Measurements from ENCODE around the gene MYPN. TPM values are rescaled to one million over a fixed set of nuclear protein-coding genes. Genes with fewer than 3 reads are reported as not detected.

MYPN gene
- total RNA-seq, 2 donors from 2014 or later: 1.5 to 1.8 TPM

DNA sequence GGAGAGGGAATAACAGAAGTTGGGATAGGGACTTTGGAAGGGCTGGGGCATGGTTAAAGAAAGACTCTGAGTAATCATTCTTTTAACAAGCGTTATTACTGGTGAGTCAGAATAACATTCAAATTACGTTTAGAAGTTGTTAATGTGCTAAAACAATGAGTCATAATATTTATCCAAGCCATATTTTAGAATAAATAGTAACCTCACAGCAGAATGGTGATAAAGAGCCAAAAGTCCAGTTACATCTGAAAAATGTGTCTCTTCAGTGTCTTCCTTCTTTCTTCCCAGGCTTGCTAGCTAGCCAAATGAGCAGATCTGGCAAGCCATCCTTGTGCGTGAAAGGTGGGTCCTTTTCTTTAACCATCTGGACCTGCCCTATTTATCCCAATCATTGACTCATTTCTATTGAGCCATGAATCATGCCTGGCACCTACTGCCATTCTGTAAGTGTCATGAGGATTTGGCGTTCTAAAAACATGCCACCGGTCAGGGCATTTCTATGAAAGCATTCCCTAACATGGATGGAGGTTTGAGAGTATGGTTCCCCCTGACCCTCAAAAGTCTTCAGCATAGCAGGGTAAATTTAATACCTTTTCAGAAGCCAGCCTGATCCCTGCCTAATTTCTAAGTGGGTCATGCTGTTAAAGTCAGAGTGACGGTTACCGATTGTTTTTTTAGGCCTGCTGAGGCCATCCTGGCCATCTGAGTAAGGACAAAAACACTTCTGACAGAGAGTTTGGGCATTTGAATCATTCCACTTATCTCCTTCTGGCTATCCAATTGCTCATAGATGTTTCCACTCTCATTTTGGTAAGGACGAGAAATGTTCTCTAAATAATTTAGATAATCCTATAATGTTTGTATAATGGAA is 26.9 kb downstream of the MYPN start:
- Histone ChIP-seq H3K4me1 (replicated peaks) (no peaks in the 10 kb centered on the region), H3K9me3 (no peaks in the 10 kb centered on the region), H3K27ac (no peak overlapping the region), H3K4me3 (no peak overlapping the region), H3K36me3 (no peaks in the 10 kb centered on the region), H3K27me3 (replicated peaks; ENCODE audit: insufficient read depth) (no peaks in the 10 kb centered on the region)
- TF ChIP-seq POLR2A (IDR thresholded peaks at IDR 0.05): no peak
- TF ChIP-seq, protein P1, sequence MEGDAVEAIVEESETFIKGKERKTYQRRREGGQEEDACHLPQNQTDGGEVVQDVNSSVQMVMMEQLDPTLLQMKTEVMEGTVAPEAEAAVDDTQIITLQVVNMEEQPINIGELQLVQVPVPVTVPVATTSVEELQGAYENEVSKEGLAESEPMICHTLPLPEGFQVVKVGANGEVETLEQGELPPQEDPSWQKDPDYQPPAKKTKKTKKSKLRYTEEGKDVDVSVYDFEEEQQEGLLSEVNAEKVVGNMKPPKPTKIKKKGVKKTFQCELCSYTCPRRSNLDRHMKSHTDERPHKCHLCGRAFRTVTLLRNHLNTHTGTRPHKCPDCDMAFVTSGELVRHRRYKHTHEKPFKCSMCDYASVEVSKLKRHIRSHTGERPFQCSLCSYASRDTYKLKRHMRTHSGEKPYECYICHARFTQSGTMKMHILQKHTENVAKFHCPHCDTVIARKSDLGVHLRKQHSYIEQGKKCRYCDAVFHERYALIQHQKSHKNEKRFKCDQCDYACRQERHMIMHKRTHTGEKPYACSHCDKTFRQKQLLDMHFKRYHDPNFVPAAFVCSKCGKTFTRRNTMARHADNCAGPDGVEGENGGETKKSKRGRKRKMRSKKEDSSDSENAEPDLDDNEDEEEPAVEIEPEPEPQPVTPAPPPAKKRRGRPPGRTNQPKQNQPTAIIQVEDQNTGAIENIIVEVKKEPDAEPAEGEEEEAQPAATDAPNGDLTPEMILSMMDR (IDR thresholded peaks at IDR 0.05): no peak
- no peak for TF ChIP-seq POLR2AphosphoS5 (IDR thresholded peaks at IDR 0.05)
- DNase-seq (ENCODE audit: low spot score): no peak
- WGBS: 55% methylated on average over 8 of the region's 8 CpGs
- intact Hi-C loops (cut with DNase I): no loop called here

DNA sequence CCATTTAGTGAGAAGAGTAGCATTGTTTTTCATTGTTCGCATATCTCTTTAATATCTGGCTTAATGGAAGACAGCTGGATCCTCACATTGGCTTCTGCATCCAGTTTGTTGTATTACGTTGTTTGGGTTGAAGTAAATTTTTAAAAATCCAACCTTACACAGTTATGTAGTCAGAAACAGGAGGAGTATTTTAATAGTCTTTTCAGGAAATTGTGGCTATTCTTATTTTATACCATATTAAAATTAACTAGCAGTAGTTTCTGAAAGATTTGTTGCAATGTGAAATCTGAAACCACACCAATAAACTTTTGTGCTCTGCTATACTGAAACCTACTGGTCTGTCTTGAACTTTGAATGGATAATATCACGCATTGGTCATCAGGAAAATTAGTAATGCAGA is 27.9 kb downstream of the MYPN start:
- no peak overlapping the region for H3K27ac ChIP-seq
- H3K9me3 ChIP-seq: no peaks in the 10 kb centered on the region
- no peaks in the 10 kb centered on the region for H3K27me3 ChIP-seq (replicated peaks; ENCODE audit: insufficient read depth)
- TF ChIP-seq POLR2A (IDR thresholded peaks at IDR 0.05) (no peak), POLR2AphosphoS5 (IDR thresholded peaks at IDR 0.05) (no peak)
- TF ChIP-seq, protein P1 (IDR thresholded peaks at IDR 0.05): no peak
- WGBS: 47% methylated on average over 3 of the region's 3 CpGs
- no peaks in the 10 kb centered on the region for H3K4me1 ChIP-seq (replicated peaks)
- H3K36me3 ChIP-seq: no peaks in the 10 kb centered on the region
- DNase-seq (ENCODE audit: low spot score): no peak
- H3K4me3 ChIP-seq: no peak overlapping the region
- intact Hi-C loops (cut with DNase I): no loop called here

DNA sequence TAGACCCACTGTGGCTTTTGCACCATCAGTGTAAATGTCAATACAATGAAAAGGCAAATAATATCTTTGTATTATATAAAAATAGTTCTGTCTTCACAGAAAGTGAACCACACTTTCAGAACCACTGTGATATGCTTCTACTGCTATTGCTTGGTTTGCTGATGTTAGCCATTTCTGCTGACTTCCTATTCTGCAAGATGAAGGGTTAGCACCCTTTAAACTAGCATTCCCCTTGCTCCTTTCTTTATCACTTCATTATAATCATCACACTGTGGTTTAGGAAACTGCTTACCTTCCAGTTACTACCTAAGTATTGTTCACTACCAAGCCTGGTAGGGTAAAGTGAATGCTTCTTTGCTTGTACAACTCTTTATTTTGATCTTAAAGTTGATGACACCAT is 29.2 kb downstream of the MYPN start:
- Histone ChIP-seq H3K4me3 (no peak overlapping the region), H3K9me3 (no peaks in the 10 kb centered on the region), H3K27ac (no peak overlapping the region), H3K4me1 (replicated peaks) (no peaks in the 10 kb centered on the region), H3K36me3 (no peaks in the 10 kb centered on the region), H3K27me3 (replicated peaks; ENCODE audit: insufficient read depth) (no peaks in the 10 kb centered on the region)
- intact Hi-C loops (cut with DNase I): no loop called here
- DNase-seq (ENCODE audit: low spot score): no peak
- TF ChIP-seq, protein P1 (IDR thresholded peaks at IDR 0.05): no peak
- TF ChIP-seq POLR2A (IDR thresholded peaks at IDR 0.05): no peak
- no peak for TF ChIP-seq POLR2AphosphoS5 (IDR thresholded peaks at IDR 0.05)

DNA sequence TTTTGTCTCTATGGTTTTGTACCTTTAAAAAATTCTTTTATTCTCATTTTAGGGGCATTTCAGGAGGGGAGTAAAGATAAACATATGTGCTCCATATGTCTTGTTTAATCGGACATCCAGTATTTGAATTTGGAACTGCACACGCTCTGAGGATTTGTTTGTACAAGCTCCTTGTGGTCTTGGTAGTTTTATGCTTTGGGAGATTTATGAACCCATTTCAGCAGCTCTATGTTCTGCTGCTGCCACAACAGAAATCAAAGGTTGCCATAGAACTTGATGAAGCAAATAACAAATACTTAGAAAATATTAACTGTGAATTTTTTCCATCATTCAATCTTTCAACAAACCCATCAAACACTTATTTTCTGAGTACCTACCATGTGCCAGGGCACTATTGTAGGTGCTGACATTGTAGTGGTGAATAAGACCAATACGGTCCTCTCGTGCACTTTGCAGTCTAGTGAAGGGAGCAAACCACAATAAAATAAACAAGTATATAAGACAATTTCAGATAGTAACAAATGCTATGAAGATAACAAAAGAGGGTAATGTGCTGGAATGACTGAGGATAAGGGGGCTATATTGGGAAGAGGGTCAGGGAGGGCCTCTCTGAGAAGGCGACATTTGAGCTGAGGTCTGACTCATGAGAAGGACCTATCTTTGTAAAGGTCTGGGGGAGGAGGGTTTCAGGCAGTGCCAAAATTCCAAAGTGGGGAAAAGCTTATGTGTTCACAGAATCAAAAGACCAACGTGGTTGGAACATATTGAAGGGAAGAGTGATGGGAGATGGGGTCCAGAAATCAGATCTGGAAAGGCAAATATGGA is 30.4 kb downstream of the MYPN start:
- TF ChIP-seq POLR2AphosphoS5 (IDR thresholded peaks at IDR 0.05) (no peak), POLR2A (IDR thresholded peaks at IDR 0.05) (no peak)
- DNase-seq (ENCODE audit: low spot score): no peak
- Histone ChIP-seq H3K36me3 (no peaks in the 10 kb centered on the region), H3K4me1 (replicated peaks) (no peaks in the 10 kb centered on the region), H3K4me3 (no peak overlapping the region), H3K9me3 (no peaks in the 10 kb centered on the region), H3K27me3 (replicated peaks; ENCODE audit: insufficient read depth) (no peaks in the 10 kb centered on the region), H3K27ac (no peak overlapping the region)
- intact Hi-C loops (cut with DNase I): no loop called here
- WGBS: 61% methylated on average over 6 of the region's 6 CpGs

DNA sequence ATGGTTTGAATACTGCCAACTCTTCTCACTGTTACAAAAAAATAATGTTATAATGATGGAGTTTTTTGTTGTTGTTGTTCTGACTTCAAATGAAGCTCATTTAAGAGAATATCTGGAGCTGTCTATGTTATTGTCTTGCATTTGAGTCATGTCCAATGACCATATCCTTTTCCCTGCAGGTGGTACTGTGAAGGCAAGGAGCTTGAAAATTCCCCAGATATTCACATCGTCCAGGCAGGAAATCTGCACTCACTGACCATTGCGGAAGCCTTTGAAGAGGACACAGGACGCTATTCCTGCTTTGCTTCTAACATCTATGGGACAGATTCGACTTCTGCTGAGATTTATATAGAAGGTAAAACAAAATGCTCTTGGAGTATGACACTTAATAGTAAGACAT is 33.5 kb downstream of the MYPN start:
- H3K36me3 ChIP-seq: no peaks in the 10 kb centered on the region
- no peaks in the 10 kb centered on the region for H3K4me1 ChIP-seq (replicated peaks)
- no peak overlapping the region for H3K27ac ChIP-seq
- no peaks in the 10 kb centered on the region for H3K9me3 ChIP-seq
- TF ChIP-seq, protein P1 (IDR thresholded peaks at IDR 0.05): no peak
- TF ChIP-seq POLR2A (IDR thresholded peaks at IDR 0.05) (no peak), POLR2AphosphoS5 (IDR thresholded peaks at IDR 0.05) (no peak)
- no peak for DNase-seq (ENCODE audit: low spot score)
- H3K27me3 ChIP-seq (replicated peaks; ENCODE audit: insufficient read depth): no peaks in the 10 kb centered on the region
- WGBS: 91% methylated on average over 4 of the region's 4 CpGs
- H3K4me3 ChIP-seq: no peak overlapping the region
- intact Hi-C loops (cut with DNase I): no loop called here
